RKO (cell line): ENCODE results near the gene ABO.
A peak's percentile ranks its signal among the peaks of the same experiment; 100 is the strongest.
"Not testable (repeated sequence)": the region's sequence is repeated elsewhere in the genome, so short reads cannot be mapped to it uniquely, and the experiment has no call there.

Experiments
- DNase-seq: peaks from one replicate; pipeline ENCODE4 v3.0.0-alpha.2; 2016; ENCODE audit warnings: low spot score

Gene ABO

GRCh38 chr9:133286523-133286922 is 11.5 kb upstream of the ABO start:
- DNase-seq, result no peak

- DNase-seq, result no peak
Measured at GRCh38 chr9:133285252-133285775, 10.3 kb upstream of the ABO start.

- no peak for DNase-seq
Measured at GRCh38 chr9:133284362-133284761, 9.4 kb upstream of the ABO start.

- DNase-seq, result peak; percentile 57
Measured at GRCh38 chr9:133283255-133284032, 8.4 kb upstream of the ABO start.

GRCh38 chr9:133282464-133283238 is 7.7 kb upstream of the ABO start:
- DNase-seq, result no peak

GRCh38 chr9:133280392-133280791 is 5.4 kb upstream of the ABO start:
- no peak for DNase-seq

- no peak for DNase-seq
Measured at GRCh38 chr9:133278161-133279114, 3.4 kb upstream of the ABO start.

- no peak for DNase-seq
Measured at GRCh38 chr9:133277467-133277866, 2.5 kb upstream of the ABO start.

GRCh38 chr9:133276923-133277322 is 1.9 kb upstream of the ABO start:
- DNase-seq, result no peak

- no peak for DNase-seq
Measured at GRCh38 chr9:133276001-133276884, 1.2 kb upstream of the ABO start.

- DNase-seq, result no peak
Measured at GRCh38 chr9:133274236-133275104, 531 bp downstream of the ABO start.

- no peak for DNase-seq
Measured at GRCh38 chr9:133273819-133274218, 1.2 kb downstream of the ABO start.

- DNase-seq, result no peak
Measured at GRCh38 chr9:133273098-133273497, 1.9 kb downstream of the ABO start.

GRCh38 chr9:133269537-133270362 is 5.3 kb downstream of the ABO start:
- DNase-seq, result no peak

GRCh38 chr9:133269136-133269535 is 5.9 kb downstream of the ABO start:
- not testable (repeated sequence) for DNase-seq

- DNase-seq, result no peak
Measured at GRCh38 chr9:133268335-133269056, 6.5 kb downstream of the ABO start.

GRCh38 chr9:133264235-133264764 is 10.7 kb downstream of the ABO start:
- DNase-seq, result no peak

- no peak for DNase-seq
Measured at GRCh38 chr9:133263557-133263956, 11.4 kb downstream of the ABO start.
